ENCODE data around the gene CMSS1.

Gene CMSS1

GRCh38 chr3:99920481-99921376, 103.1 kb downstream of the CMSS1 start (continued):
- TF ChIP-seq, protein P1, sequence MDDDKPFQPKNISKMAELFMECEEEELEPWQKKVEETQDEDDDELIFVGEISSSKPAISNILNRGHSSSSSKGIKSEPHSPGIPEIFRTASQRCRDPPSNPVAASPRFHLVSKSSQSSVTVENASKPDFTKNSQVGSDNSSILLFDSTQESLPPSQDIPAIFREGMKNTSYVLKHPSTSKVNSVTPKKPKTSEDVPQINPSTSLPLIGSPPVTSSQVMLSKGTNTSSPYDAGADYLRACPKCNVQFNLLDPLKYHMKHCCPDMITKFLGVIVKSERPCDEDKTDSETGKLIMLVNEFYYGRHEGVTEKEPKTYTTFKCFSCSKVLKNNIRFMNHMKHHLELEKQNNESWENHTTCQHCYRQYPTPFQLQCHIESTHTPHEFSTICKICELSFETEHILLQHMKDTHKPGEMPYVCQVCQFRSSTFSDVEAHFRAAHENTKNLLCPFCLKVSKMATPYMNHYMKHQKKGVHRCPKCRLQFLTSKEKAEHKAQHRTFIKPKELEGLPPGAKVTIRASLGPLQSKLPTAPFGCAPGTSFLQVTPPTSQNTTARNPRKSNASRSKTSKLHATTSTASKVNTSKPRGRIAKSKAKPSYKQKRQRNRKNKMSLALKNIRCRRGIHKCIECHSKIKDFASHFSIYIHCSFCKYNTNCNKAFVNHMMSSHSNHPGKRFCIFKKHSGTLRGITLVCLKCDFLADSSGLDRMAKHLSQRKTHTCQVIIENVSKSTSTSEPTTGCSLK (tag by site-specific recombination; IDR thresholded peaks at IDR 0.05): no peak
- TF ChIP-seq ZNF530 (tag by site-specific recombination; IDR thresholded peaks at IDR 0.05; ENCODE audit: low read depth): no peak
- TF ChIP-seq, protein P2, sequence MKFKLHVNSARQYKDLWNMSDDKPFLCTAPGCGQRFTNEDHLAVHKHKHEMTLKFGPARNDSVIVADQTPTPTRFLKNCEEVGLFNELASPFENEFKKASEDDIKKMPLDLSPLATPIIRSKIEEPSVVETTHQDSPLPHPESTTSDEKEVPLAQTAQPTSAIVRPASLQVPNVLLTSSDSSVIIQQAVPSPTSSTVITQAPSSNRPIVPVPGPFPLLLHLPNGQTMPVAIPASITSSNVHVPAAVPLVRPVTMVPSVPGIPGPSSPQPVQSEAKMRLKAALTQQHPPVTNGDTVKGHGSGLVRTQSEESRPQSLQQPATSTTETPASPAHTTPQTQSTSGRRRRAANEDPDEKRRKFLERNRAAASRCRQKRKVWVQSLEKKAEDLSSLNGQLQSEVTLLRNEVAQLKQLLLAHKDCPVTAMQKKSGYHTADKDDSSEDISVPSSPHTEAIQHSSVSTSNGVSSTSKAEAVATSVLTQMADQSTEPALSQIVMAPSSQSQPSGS (tag by site-specific recombination; IDR thresholded peaks at IDR 0.05; ENCODE audit: low read depth): no peak; the same call in 1 of the 2 replicates
- 0 out of 2 replicates have a peak, but pooled peaks have one; percentile 38 for TF ChIP-seq ZNF660 (tag by site-specific recombination; IDR thresholded peaks at IDR 0.05)
- no peak for TF ChIP-seq ZBTB17 (tag by site-specific recombination; IDR thresholded peaks at IDR 0.05)
- no peak for TF ChIP-seq SP2 (tag by site-specific recombination; IDR thresholded peaks at IDR 0.05)
- TF ChIP-seq ZNF175 (tag by site-specific recombination; IDR thresholded peaks at IDR 0.05): no peak
- no peak for TF ChIP-seq ZNF837 (tag by site-specific recombination; IDR thresholded peaks at IDR 0.05)
- TF ChIP-seq ZNF621 (tag by site-specific recombination; IDR thresholded peaks at IDR 0.05): no peak
- TF ChIP-seq ZNF148 (tag by site-specific recombination; IDR thresholded peaks at IDR 0.05; ENCODE audit: borderline replicate concordance): no peak
- TF ChIP-seq ZSCAN18 (tag by site-specific recombination; IDR thresholded peaks at IDR 0.05): no peak
- TF ChIP-seq ZNF510 (tag by site-specific recombination; IDR thresholded peaks at IDR 0.05; ENCODE audit: insufficient replicate concordance): no peak
- TF ChIP-seq ZNF521 (tag by site-specific recombination; IDR thresholded peaks at IDR 0.05): no peak
- no peak for TF ChIP-seq REST (tag by site-specific recombination; IDR thresholded peaks at IDR 0.05)
- TF ChIP-seq, protein P3, sequence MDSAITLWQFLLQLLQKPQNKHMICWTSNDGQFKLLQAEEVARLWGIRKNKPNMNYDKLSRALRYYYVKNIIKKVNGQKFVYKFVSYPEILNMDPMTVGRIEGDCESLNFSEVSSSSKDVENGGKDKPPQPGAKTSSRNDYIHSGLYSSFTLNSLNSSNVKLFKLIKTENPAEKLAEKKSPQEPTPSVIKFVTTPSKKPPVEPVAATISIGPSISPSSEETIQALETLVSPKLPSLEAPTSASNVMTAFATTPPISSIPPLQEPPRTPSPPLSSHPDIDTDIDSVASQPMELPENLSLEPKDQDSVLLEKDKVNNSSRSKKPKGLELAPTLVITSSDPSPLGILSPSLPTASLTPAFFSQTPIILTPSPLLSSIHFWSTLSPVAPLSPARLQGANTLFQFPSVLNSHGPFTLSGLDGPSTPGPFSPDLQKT (IDR thresholded peaks at IDR 0.05; ENCODE audit: borderline replicate concordance, low read depth, low read length): no peak
- 0 out of 2 replicates have a peak, but pooled peaks have one; percentile 11 for TF ChIP-seq SCRT1 (tag by site-specific recombination; IDR thresholded peaks at IDR 0.05; ENCODE audit: borderline replicate concordance)
- TF ChIP-seq ZNF645 (tag by site-specific recombination; IDR thresholded peaks at IDR 0.05): no peak
- TF ChIP-seq ZNF214 (tag by site-specific recombination; IDR thresholded peaks at IDR 0.05; ENCODE audit: borderline replicate concordance): no peak
- TF ChIP-seq, protein P4, sequence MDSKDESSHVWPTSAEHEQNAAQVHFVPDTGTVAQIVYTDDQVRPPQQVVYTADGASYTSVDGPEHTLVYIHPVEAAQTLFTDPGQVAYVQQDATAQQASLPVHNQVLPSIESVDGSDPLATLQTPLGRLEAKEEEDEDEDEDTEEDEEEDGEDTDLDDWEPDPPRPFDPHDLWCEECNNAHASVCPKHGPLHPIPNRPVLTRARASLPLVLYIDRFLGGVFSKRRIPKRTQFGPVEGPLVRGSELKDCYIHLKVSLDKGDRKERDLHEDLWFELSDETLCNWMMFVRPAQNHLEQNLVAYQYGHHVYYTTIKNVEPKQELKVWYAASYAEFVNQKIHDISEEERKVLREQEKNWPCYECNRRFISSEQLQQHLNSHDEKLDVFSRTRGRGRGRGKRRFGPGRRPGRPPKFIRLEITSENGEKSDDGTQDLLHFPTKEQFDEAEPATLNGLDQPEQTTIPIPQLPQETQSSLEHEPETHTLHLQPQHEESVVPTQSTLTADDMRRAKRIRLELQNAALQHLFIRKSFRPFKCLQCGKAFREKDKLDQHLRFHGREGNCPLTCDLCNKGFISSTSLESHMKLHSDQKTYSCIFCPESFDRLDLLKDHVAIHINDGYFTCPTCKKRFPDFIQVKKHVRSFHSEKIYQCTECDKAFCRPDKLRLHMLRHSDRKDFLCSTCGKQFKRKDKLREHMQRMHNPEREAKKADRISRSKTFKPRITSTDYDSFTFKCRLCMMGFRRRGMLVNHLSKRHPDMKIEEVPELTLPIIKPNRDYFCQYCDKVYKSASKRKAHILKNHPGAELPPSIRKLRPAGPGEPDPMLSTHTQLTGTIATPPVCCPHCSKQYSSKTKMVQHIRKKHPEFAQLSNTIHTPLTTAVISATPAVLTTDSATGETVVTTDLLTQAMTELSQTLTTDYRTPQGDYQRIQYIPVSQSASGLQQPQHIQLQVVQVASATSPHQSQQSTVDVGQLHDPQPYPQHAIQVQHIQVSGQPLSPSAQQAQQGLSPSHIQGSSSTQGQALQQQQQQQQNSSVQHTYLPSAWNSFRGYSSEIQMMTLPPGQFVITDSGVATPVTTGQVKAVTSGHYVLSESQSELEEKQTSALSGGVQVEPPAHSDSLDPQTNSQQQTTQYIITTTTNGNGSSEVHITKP (tag by site-specific recombination; IDR thresholded peaks at IDR 0.05): peak; percentile 90
- no peak for TF ChIP-seq ZNF768 (tag by site-specific recombination; IDR thresholded peaks at IDR 0.05)
